ENCODE data around the gene SPDYC. TPM values are rescaled to one million over a fixed set of nuclear protein-coding genes. Genes with fewer than 3 reads are reported as not detected.

SPDYC gene
- total and polyA plus RNA-seq, 9 of the 15 experiments (the other 6 are each of a cell fraction or from before 2014, with no cell fraction given) = 4.4 to 18.8 (median 9.2) TPM

GRCh38 chr11:65121865-65122696, 48.0 kb upstream of the SPDYC start, which contains the start of the genes FAU and MRPL49 (continued):
- no peak for TF ChIP-seq THAP7 (CRISPR knock-in tag; IDR thresholded peaks at IDR 0.05)
- TF ChIP-seq ZHX1 (conservative IDR thresholded peaks at IDR 0.05; ENCODE audit: low read length) = no peak
- TF ChIP-seq TBL1XR1 (IDR thresholded peaks at IDR 0.05; ENCODE audit: low read length in 2 of 2) = peak; percentile 25 to 77; a peak in 3 of 4 replicates
- peak in 1 of 2 experiments; percentile 29 for TF ChIP-seq E2F6 (IDR thresholded peaks at IDR 0.05; ENCODE audit: borderline replicate concordance in 1 of 2, extremely low read depth in 1 of 2, insufficient read depth in 1 of 2, insufficient read length in 1 of 2, low read depth in 1 of 2, low read length in 1 of 2, poor library complexity in 1 of 2, severe bottlenecking in 1 of 2)
- TF ChIP-seq SP2 (IDR thresholded peaks at IDR 0.05; ENCODE audit: extremely low read depth, low read depth, low read length, poor library complexity, severe bottlenecking) = no peak
- TF ChIP-seq KDM5B (IDR thresholded peaks at IDR 0.05; ENCODE audit: insufficient replicate concordance, low read depth, low read length) = peak; percentile 88
- no peak for TF ChIP-seq CGGBP1 (CRISPR knock-in tag; IDR thresholded peaks at IDR 0.05)
- no peak for TF ChIP-seq GATAD2B (IDR thresholded peaks at IDR 0.05; ENCODE audit: borderline replicate concordance)
- no peak for TF ChIP-seq NCOA4 (IDR thresholded peaks at IDR 0.05; ENCODE audit: partially characterized antibody)
- TF ChIP-seq ZNF717 (CRISPR knock-in tag; IDR thresholded peaks at IDR 0.05) = no peak
- peak; percentile 56; the same call in 1 of the 2 replicates for TF ChIP-seq ESRRA (IDR thresholded peaks at IDR 0.05; ENCODE audit: borderline replicate concordance, low read depth)
- no peak for TF ChIP-seq ZNF140 (CRISPR knock-in tag; IDR thresholded peaks at IDR 0.05)
- TF ChIP-seq SP1 (CRISPR knock-in tag; IDR thresholded peaks at IDR 0.05) = peak; percentile 98
- no peak for TF ChIP-seq ZNF311 (CRISPR knock-in tag; IDR thresholded peaks at IDR 0.05)
- TF ChIP-seq ZKSCAN3 (CRISPR knock-in tag; IDR thresholded peaks at IDR 0.05) = no peak
- peak; percentile 78 for TF ChIP-seq PKNOX1 (IDR thresholded peaks at IDR 0.05)
- TF ChIP-seq ZNF347 (CRISPR knock-in tag; IDR thresholded peaks at IDR 0.05; ENCODE audit: low read depth) = no peak
